Upper lobe of right lung (tissue), 1 donor: Measurements from ENCODE around the gene KLK15. TPM values are rescaled to one million over a fixed set of nuclear protein-coding genes. Genes with fewer than 3 reads are reported as not detected.

Experiments used
- ATAC-seq: fragments of 200-7000 bp; cut with Tn5 transposase; one replicate; pipeline ENCODE4 v1.9.1; 2020; ENCODE audit warnings: mild to moderate bottlenecking, moderate library complexity
- DNase-seq: peaks from one replicate; pipeline ENCODE4 v3.0.0-alpha.2; 2020
- H3K27ac ChIP-seq: fragments of 200-600 bp; one replicate; pipeline ENCODE4 v1.8.0; 2022
- H3K27me3 ChIP-seq: fragments of 200-600 bp; one replicate; pipeline ENCODE4 v1.8.0; 2022; ENCODE audit warnings: mild to moderate bottlenecking
- H3K36me3 ChIP-seq: fragments of 200-600 bp; one replicate; pipeline ENCODE4 v1.8.0; 2022
- H3K4me1 ChIP-seq: fragments of 200-600 bp; one replicate; pipeline ENCODE4 v1.8.0; 2022
- H3K4me3 ChIP-seq: fragments of 200-600 bp; one replicate; pipeline ENCODE4 v1.8.0; 2022; ENCODE audit warnings: mild to moderate bottlenecking
- H3K9me3 ChIP-seq: fragments of 200-600 bp; one replicate; pipeline ENCODE4 v1.8.0; 2022
- intact Hi-C: fragments of 100-400 bp; cut with DNase I; formaldehyde crosslinking; loops from one replicate; pipeline ENCODE4 v1.11.0; 2022
- total RNA-seq: library from RNA; stranded (reverse); fragmentation: NEBNext Ultra II Directional; extraction: Animal tissue kit (Norgen Biotek cat#: 25700); gene quantifications from one replicate; pipeline ENCODE4 v1.2.1, GENCODE V29; 2021
- TF ChIP-seq, protein P1 (sequence below): fragments of 200-600 bp; IDR thresholded peaks from one replicate; pipeline ENCODE4 v1.8.0; 2022; ENCODE audit warnings: antibody characterized with exemption
- donor health status: DM: no; HTN: yes; CAD: no; lungs with severe emphysema.

Gene KLK15
- total RNA-seq, 1 donor from 2014 or later = not detected

DNA sequence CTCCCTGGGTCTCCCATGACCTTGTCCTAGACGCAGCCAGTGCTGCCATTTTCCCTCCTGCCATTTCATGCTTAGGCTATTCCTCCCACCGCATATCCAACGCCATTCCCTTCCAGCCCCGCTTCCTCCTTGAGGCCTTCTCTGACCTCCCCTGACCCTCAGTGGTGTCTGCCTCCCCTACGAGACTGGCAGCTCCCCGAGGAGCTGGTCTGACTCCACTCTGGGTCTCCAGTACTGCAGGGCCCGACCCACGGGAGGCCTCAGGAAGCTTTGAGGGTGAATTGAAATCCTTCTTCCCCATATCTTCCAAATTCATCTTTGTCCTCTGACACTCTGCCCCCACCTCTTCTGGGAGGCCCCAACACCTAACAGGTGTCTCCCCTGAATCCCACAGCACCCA lies 708 bp downstream of the KLK15 start:
- intact Hi-C loops = no loop called here
- no peak overlapping the region for H3K27ac ChIP-seq
- peaks cover 5% of the 10 kb centered on the region for H3K4me1 ChIP-seq
- H3K9me3 ChIP-seq = no peaks in the 10 kb centered on the region
- no peak overlapping the region for H3K4me3 ChIP-seq
- H3K27me3 ChIP-seq = peaks cover 21% of the 10 kb centered on the region
- H3K36me3 ChIP-seq = no peaks in the 10 kb centered on the region
- TF ChIP-seq, protein P1, sequence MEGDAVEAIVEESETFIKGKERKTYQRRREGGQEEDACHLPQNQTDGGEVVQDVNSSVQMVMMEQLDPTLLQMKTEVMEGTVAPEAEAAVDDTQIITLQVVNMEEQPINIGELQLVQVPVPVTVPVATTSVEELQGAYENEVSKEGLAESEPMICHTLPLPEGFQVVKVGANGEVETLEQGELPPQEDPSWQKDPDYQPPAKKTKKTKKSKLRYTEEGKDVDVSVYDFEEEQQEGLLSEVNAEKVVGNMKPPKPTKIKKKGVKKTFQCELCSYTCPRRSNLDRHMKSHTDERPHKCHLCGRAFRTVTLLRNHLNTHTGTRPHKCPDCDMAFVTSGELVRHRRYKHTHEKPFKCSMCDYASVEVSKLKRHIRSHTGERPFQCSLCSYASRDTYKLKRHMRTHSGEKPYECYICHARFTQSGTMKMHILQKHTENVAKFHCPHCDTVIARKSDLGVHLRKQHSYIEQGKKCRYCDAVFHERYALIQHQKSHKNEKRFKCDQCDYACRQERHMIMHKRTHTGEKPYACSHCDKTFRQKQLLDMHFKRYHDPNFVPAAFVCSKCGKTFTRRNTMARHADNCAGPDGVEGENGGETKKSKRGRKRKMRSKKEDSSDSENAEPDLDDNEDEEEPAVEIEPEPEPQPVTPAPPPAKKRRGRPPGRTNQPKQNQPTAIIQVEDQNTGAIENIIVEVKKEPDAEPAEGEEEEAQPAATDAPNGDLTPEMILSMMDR = no peak
- ATAC-seq (no peak), DNase-seq (no peak)

DNA sequence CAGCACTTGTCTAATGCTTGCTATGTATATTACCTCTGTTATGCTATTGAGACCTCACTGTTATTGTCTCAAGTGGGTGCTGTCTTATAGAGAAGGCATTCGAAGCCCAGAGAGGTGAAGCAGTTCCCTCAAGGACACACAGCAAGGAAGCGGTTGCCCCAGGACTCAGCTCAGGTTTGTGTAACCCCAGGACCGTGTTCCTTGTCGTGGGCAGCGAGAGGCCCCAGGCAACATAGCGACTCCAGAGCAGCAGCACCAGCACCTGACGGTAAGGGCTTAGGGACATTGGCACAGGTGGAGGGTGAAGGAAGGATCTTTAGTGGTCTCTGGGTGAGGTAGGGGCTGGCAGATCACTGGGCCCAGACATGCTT lies 2.4 kb downstream of the KLK15 start:
- Histone ChIP-seq H3K36me3 (no peaks in the 10 kb centered on the region), H3K4me1 (peaks cover 5% of the 10 kb centered on the region), H3K9me3 (no peaks in the 10 kb centered on the region), H3K27ac (no peak overlapping the region), H3K27me3 (peaks cover 18% of the 10 kb centered on the region), H3K4me3 (no peak overlapping the region)
- DNase-seq (no peak), ATAC-seq (no peak)
- TF ChIP-seq, protein P1 = no peak
- intact Hi-C loops = no loop called here

DNA sequence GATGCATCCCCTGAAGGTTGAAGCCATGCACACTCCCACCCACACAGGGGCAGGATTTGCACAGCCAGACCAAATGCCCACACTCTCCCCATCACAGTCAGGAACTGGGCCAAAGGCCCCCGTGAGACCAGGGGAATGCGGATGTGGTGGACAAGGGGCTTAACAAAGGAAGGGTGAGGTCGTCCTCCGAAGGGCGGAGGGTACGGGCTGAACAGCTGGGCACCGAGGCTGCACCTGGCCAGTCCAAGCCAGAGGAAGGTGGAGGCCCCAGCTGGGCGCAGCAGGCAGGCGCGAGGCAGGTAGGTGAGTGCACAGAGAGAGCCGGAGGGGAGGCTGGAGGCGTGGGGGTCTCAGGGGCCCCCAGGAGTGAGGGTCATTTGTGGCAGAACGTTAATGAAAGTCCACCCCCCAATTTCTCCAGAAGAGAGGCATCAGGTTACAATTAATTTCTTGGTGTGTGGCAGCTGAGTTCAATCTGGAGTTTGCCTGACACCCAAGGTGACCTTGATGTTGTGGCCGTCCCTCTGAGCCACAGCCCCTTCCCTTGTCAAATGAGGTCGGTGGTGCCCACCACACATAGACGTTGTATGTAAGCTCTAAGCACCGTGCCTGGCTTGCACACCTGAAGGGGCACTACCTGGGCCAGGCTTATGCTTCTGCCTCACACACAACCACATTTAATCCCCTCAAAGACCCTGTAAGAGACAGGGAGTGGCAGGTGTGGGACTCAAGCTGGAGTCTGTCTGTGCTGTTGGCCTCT lies 2.9 kb downstream of the KLK15 start:
- intact Hi-C loops = no loop called here
- TF ChIP-seq, protein P1 = no peak
- ATAC-seq = peak; percentile 8
- no peak for DNase-seq
- H3K9me3 ChIP-seq = no peaks in the 10 kb centered on the region
- peaks cover 12% of the 10 kb centered on the region for H3K27me3 ChIP-seq
- no peak overlapping the region for H3K27ac ChIP-seq
- peaks cover 4% of the 10 kb centered on the region for H3K4me1 ChIP-seq
- H3K4me3 ChIP-seq = no peak overlapping the region
- H3K36me3 ChIP-seq = no peaks in the 10 kb centered on the region

DNA sequence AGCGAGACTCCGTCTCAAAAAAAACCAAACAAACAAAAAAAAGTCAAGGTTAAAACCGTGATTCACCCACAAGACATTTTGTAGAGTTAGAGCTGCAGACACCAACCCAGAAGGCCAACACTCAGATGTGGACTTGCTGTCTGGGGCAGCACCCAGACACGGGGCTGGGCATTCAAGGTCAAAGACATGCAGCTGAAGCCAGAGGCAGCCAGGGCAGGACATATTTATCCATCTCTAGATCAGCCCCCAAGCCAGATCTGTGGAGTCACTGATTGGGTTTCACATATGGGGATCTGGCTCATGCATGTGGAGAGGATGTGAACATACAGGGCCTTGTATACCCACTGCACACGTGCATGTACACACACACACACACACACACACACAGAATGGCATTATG lies 3.6 kb downstream of the KLK15 start:
- no peak overlapping the region for H3K4me3 ChIP-seq
- H3K9me3 ChIP-seq = no peaks in the 10 kb centered on the region
- intact Hi-C loops = no loop called here

DNA sequence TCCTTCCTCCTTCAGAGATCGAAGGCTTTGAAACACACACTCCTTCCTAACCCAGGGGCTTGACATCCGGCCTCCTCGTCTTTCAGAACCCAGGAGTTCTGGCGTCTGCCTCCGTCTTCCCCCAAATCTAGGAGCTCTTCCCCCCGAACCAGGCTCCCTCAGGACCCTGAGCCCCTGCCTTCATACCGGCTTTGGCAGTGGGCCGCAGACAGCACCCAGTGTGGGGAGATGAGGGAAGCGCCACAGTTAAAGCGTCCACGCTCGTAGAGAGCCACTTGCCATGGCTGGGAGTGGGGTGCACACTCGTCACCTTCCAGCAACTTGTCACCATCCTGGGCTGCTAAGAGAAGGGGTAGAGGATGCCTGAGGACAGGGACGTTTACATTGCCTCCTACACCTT lies 5.9 kb downstream of the KLK15 start:
- intact Hi-C loops = no loop called here
- no peak for ATAC-seq
- Histone ChIP-seq H3K9me3 (no peaks in the 10 kb centered on the region), H3K27ac (no peak overlapping the region), H3K4me1 (no peaks in the 10 kb centered on the region), H3K36me3 (no peaks in the 10 kb centered on the region), H3K27me3 (peaks cover 8% of the 10 kb centered on the region), H3K4me3 (no peak overlapping the region)
- TF ChIP-seq, protein P1 = no peak
- DNase-seq = no peak

More for the DNA sequence above, 3.6 kb downstream of the KLK15 start:
- Histone ChIP-seq H3K27me3 (peaks cover 8% of the 10 kb centered on the region), H3K36me3 (no peaks in the 10 kb centered on the region), H3K4me1 (no peaks in the 10 kb centered on the region), H3K27ac (no peak overlapping the region)
- TF ChIP-seq, protein P1 = no peak
- ATAC-seq = no peak
- DNase-seq = no peak
